GM23338 (cell line): Measurements from ENCODE around the gene EPAS1. TPM values are rescaled to one million over a fixed set of nuclear protein-coding genes. Genes with fewer than 3 reads are reported as not detected.

ENCODE experiments used
- ATAC-seq: fragments of 200-7000 bp; cut with Tn5 transposase; 3 replicates; pipeline ENCODE4 v1.9.1; 2020
- DNase-seq: peaks from one replicate; pipeline ENCODE4 v3.0.0-alpha.2; 2015; ENCODE audit warnings: low spot score
- H2AFZ ChIP-seq: fragments of 200-600 bp; sonication (generic); 2 replicates; pipeline ENCODE4 v1.8.0; 2016; ENCODE audit warnings: antibody characterized with exemption, mild to moderate bottlenecking, moderate library complexity
- H3F3A ChIP-seq: fragments of 200-600 bp; sonication (generic); replicated peaks from 2 replicates; pipeline ENCODE4 v1.8.0; 2017; ENCODE audit warnings: antibody characterized with exemption, mixed run types, low read depth
- H3K27ac ChIP-seq: fragments of 200-600 bp; sonication (generic); 2 replicates; pipeline ENCODE4 v1.6.1; 2016; ENCODE audit warnings: low read depth
- H3K27me3 ChIP-seq: fragments of 200-600 bp; sonication (generic); 2 replicates; pipeline ENCODE4 v1.8.0; 2016; ENCODE audit warnings: mild to moderate bottlenecking, mixed run types, moderate library complexity; ENCODE audit not compliant: insufficient read depth
- H3K36me3 ChIP-seq: fragments of 200-600 bp; sonication (generic); 2 replicates; pipeline ENCODE4 v1.8.0; 2016; ENCODE audit warnings: mild to moderate bottlenecking; ENCODE audit not compliant: insufficient read depth
- H3K4me1 ChIP-seq: fragments of 200-600 bp; sonication (generic); 2 replicates; pipeline ENCODE4 v1.8.0; 2016; ENCODE audit warnings: mild to moderate bottlenecking, moderate library complexity; ENCODE audit not compliant: insufficient read depth
- H3K4me2 ChIP-seq: fragments of 200-600 bp; sonication (generic); 2 replicates; pipeline ENCODE4 v1.7.1; 2017; ENCODE audit warnings: mixed run types
- H3K4me3 ChIP-seq: fragments of 200-600 bp; sonication (generic); 2 replicates; pipeline ENCODE4 v1.6.1; 2016; ENCODE audit warnings: mixed run types
- H3K79me2 ChIP-seq: fragments of 200-600 bp; sonication (generic); replicated peaks from 2 replicates; pipeline ENCODE4 v1.8.0; 2017; ENCODE audit warnings: mild to moderate bottlenecking; ENCODE audit not compliant: insufficient read depth
- H3K9me2 ChIP-seq: fragments of 200-600 bp; sonication (generic); 2 replicates; pipeline ENCODE4 v1.8.0; 2017; ENCODE audit not compliant: insufficient read depth
- H4K20me1 ChIP-seq: fragments of 200-600 bp; sonication (generic); replicated peaks from 2 replicates; pipeline ENCODE4 v1.8.0; 2017; ENCODE audit warnings: mild to moderate bottlenecking; ENCODE audit not compliant: insufficient read depth
- H3K27ac Mint-ChIP-seq: 2 replicates; pipeline ENCODE4 v1.8.0; 2020; ENCODE audit warnings: inconsistent platforms, mild to moderate bottlenecking, moderate library complexity, mixed read lengths
- H3K27me3 Mint-ChIP-seq: 3 replicates; pipeline ENCODE4 v1.8.0; 2022; ENCODE audit warnings: low read depth, mild to moderate bottlenecking, moderate library complexity, mixed read lengths, inconsistent platforms; ENCODE audit not compliant: insufficient read depth, poor library complexity
- H3K36me3 Mint-ChIP-seq: 3 replicates; pipeline ENCODE4 v1.8.0; 2021; ENCODE audit warnings: low read depth, mild to moderate bottlenecking, inconsistent platforms, moderate library complexity, mixed read lengths
- H3K4me1 Mint-ChIP-seq: 3 replicates; pipeline ENCODE4 v1.8.0; 2020; ENCODE audit warnings: mild to moderate bottlenecking, inconsistent platforms, mixed read lengths
- H3K4me3 Mint-ChIP-seq: 3 replicates; pipeline ENCODE4 v1.8.0; 2021; ENCODE audit warnings: moderate library complexity, mild to moderate bottlenecking, inconsistent platforms, mixed read lengths
- H3K9me3 Mint-ChIP-seq: 3 replicates; pipeline ENCODE4 v1.8.0; 2020; ENCODE audit warnings: moderate library complexity, mild to moderate bottlenecking, inconsistent platforms, mixed read lengths
- CREB1 ChIP-seq: fragments of 250-450 bp; sonication (Bioruptor Pico); IDR thresholded peaks from 2 replicates; pipeline ENCODE4 v1.5.0; 2020; ENCODE audit warnings: low read depth, mild to moderate bottlenecking, moderate library complexity
- CTCF ChIP-seq, 2 experiments: fragments of 200-600 bp in 1 of 2; sonication (generic) in 1 of 2; conservative IDR thresholded peaks; 2 replicates each; pipeline versions ENCODE4 v1.5.1 to v1.6.1; 2016 to 2017; ENCODE audit warnings: antibody characterized with exemption in 2 of 2, low read depth in 2 of 2, mild to moderate bottlenecking in 2 of 2, moderate library complexity in 1 of 2
- EZH2 ChIP-seq: fragments of 200-600 bp; sonication (generic); IDR thresholded peaks from one replicate; pipeline ENCODE4 v1.8.0; 2017; ENCODE audit warnings: antibody characterized with exemption, mild to moderate bottlenecking, low read depth; ENCODE audit not compliant: unreplicated experiment
- EZH2phosphoT487 ChIP-seq: fragments of 200-600 bp; sonication (generic); IDR thresholded peaks from one replicate; pipeline ENCODE4 v1.8.1; 2018; ENCODE audit warnings: antibody characterized with exemption; ENCODE audit not compliant: unreplicated experiment
- JUNB ChIP-seq: IDR thresholded peaks from one replicate; pipeline ENCODE4 v1.6.1; 2016; ENCODE audit warnings: antibody characterized with exemption; ENCODE audit not compliant: unreplicated experiment
- NANOG ChIP-seq: IDR thresholded peaks from 2 replicates; pipeline ENCODE4 v1.6.1; 2016; ENCODE audit warnings: antibody characterized with exemption, borderline replicate concordance
- POLR2AphosphoS5 ChIP-seq: IDR thresholded peaks from 2 replicates; pipeline ENCODE4 v1.6.1; 2016; ENCODE audit warnings: antibody characterized with exemption, low read depth
- REST ChIP-seq: IDR thresholded peaks from one replicate; pipeline ENCODE4 v1.6.1; 2018; ENCODE audit warnings: antibody characterized with exemption; ENCODE audit not compliant: unreplicated experiment
- ZNF331 ChIP-seq: fragments of 250-450 bp; sonication (Bioruptor Pico); IDR thresholded peaks from 2 replicates; pipeline ENCODE4 v1.5.0; 2020; ENCODE audit warnings: low read depth, mild to moderate bottlenecking, moderate library complexity
- polyA plus RNA-seq: library from polyadenylated mRNA; unstranded; fragments of >200 nt; fragmentation: Nextera tagmentation; extraction: Ambion mirVana; gene quantifications from 2 replicates; pipeline ENCODE4 v1.2.1, GENCODE V29; 2016
- total RNA-seq: library from RNA; depleted of rRNA; stranded (reverse); fragments of >200 nt; shearing (Covaris generic); gene quantifications from 2 replicates; pipeline ENCODE4 v1.2.3, GENCODE V29; 2014
- TF ChIP-seq, protein P1 (sequence below): IDR thresholded peaks from 2 replicates; pipeline ENCODE4 v1.6.1; 2016; ENCODE audit warnings: antibody characterized with exemption

EPAS1 gene
- total and polyA plus RNA-seq, 2 experiments from 2014 or later, result 0.68 to 5.4 TPM

DNA sequence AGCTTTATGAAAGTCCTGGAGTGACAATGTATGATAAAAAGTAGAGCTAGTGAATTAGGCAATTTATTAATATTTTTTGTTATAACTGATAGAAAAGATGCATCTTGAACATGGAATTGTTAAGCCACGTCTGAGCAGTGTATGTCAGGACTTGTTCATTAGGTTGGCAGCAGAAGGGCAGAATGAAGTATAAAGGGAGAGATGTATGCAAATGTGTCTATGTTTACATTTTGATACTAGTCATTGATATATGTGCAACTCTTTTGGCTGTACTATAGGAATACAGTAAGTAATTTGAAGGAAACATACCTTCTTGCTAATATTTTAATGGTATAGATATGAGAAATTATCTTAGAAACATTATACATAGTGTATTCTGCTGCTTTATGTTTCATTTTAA is 133.2 kb downstream of the EPAS1 start:
- H3K4me1 Mint-ChIP-seq, result peaks cover 4% of the 10 kb centered on the region; the same call in 2 of the 3 replicates
- Histone ChIP-seq H3K27ac (no peak overlapping the region), H3K4me1 (no peaks in the 10 kb centered on the region; the same call in 1 of the 2 replicates), H3K79me2 (no peaks in the 10 kb centered on the region), H3K4me3 (no peak overlapping the region), H3K36me3 (no peaks in the 10 kb centered on the region), H3K4me2 (no peak overlapping the region), H3K27me3 (no peaks in the 10 kb centered on the region), H3F3A (no peaks in the 10 kb centered on the region), H3K9me2 (peaks cover 18% of the 10 kb centered on the region), H2AFZ (no peak overlapping the region), H4K20me1 (no peaks in the 10 kb centered on the region)
- DNase-seq, result no peak
- no peak overlapping the region for H3K4me3 Mint-ChIP-seq
- H3K27ac Mint-ChIP-seq, result no peak overlapping the region
- TF ChIP-seq CREB1 (no peak), EZH2phosphoT487 (no peak), ZNF331 (CRISPR knock-in tag) (no peak)
- no peak for ATAC-seq
- H3K9me3 Mint-ChIP-seq, result 0 out of 3 replicates have a peak, but pooled peaks cover 2% of the 10 kb centered on the region
- no peaks in the 10 kb centered on the region for H3K36me3 Mint-ChIP-seq
- peaks cover 6% of the 10 kb centered on the region for H3K27me3 Mint-ChIP-seq

GRCh38 chr2:46430992-46431391 is 133.8 kb downstream of the EPAS1 start:
- H3K4me1 Mint-ChIP-seq, result peaks cover 4% of the 10 kb centered on the region; the same call in 2 of the 3 replicates
- no peak for DNase-seq
- Histone ChIP-seq H3K4me1 (no peaks in the 10 kb centered on the region; the same call in 1 of the 2 replicates), H3K27me3 (no peaks in the 10 kb centered on the region), H3K36me3 (no peaks in the 10 kb centered on the region), H3K9me2 (peaks cover 24% of the 10 kb centered on the region), H3K4me2 (no peak overlapping the region), H3K4me3 (no peak overlapping the region), H3F3A (no peaks in the 10 kb centered on the region), H4K20me1 (no peaks in the 10 kb centered on the region), H3K79me2 (no peaks in the 10 kb centered on the region), H3K27ac (no peak overlapping the region), H2AFZ (no peak overlapping the region)
- H3K4me3 Mint-ChIP-seq, result no peak overlapping the region
- H3K27ac Mint-ChIP-seq, result no peak overlapping the region
- ATAC-seq, result no peak
- H3K9me3 Mint-ChIP-seq, result 0 out of 3 replicates have a peak, but pooled peaks cover 2% of the 10 kb centered on the region
- H3K36me3 Mint-ChIP-seq, result no peaks in the 10 kb centered on the region
- TF ChIP-seq JUNB (no peak), ZNF331 (CRISPR knock-in tag) (no peak)
- peaks cover 6% of the 10 kb centered on the region for H3K27me3 Mint-ChIP-seq

GRCh38 chr2:46431481-46432235 is 134.5 kb downstream of the EPAS1 start:
- H3K36me3 Mint-ChIP-seq, result no peaks in the 10 kb centered on the region
- Histone ChIP-seq H3K79me2 (no peaks in the 10 kb centered on the region), H3K4me2 (no peak overlapping the region), H3K36me3 (no peaks in the 10 kb centered on the region), H3K4me1 (no peaks in the 10 kb centered on the region; the same call in 1 of the 2 replicates), H2AFZ (peak overlapping the region; percentile 83; the same call in 1 of the 2 replicates), H3K4me3 (no peak overlapping the region), H3K27ac (no peak overlapping the region), H3F3A (no peaks in the 10 kb centered on the region), H4K20me1 (no peaks in the 10 kb centered on the region), H3K9me2 (peaks cover 29% of the 10 kb centered on the region), H3K27me3 (no peaks in the 10 kb centered on the region)
- H3K27me3 Mint-ChIP-seq, result peaks cover 6% of the 10 kb centered on the region
- peaks cover 4% of the 10 kb centered on the region; the same call in 2 of the 3 replicates for H3K4me1 Mint-ChIP-seq
- ATAC-seq (no peak), DNase-seq (no peak)
- H3K27ac Mint-ChIP-seq, result no peak overlapping the region
- H3K9me3 Mint-ChIP-seq, result 0 out of 3 replicates have a peak, but pooled peaks cover 2% of the 10 kb centered on the region
- H3K4me3 Mint-ChIP-seq, result no peak overlapping the region
- TF ChIP-seq NANOG (no peak), CREB1 (no peak), ZNF331 (CRISPR knock-in tag) (no peak), POLR2AphosphoS5 (no peak), EZH2phosphoT487 (no peak), EZH2 (no peak), CTCF (conservative IDR thresholded peaks at IDR 0.05; ENCODE audit: low read depth in 2 of 2) (no peak), JUNB (no peak), REST (no peak)
- TF ChIP-seq, protein P1, sequence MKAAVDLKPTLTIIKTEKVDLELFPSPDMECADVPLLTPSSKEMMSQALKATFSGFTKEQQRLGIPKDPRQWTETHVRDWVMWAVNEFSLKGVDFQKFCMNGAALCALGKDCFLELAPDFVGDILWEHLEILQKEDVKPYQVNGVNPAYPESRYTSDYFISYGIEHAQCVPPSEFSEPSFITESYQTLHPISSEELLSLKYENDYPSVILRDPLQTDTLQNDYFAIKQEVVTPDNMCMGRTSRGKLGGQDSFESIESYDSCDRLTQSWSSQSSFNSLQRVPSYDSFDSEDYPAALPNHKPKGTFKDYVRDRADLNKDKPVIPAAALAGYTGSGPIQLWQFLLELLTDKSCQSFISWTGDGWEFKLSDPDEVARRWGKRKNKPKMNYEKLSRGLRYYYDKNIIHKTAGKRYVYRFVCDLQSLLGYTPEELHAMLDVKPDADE, result no peak
